NCI-H146 (cell line): ENCODE measurements around the gene RIT2.

ENCODE experiments used
- DNase-seq: peaks from one replicate; lab custom pipeline; 2025; lab: John Stamatoyannopoulos, UW

Gene RIT2

GRCh38 chr18:43010611-43011010, 104.9 kb downstream of the RIT2 start:
- no peak for DNase-seq

DNA sequence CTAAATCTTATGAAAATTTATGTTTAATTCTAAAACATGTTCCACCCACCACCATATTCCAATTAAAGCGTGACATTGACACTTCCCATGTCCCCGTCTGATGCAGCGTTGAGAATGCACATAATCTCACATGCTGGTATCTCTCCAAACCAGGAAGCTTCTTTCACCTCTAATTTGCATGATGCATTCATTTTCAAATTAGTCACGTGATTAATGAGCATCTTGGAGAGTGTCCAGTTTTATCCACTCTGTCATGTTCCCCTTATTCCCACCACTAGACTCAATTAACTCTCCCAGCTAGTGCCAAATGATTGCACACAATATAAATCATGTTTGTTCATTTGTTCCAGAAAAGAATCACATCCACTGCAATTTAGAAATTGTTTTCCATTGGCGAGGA, 105.8 kb downstream of the RIT2 start:
- no peak for DNase-seq

- DNase-seq, result no peak
Measured at GRCh38 chr18:43007365-43007764, 108.1 kb downstream of the RIT2 start.

- no peak for DNase-seq
Measured at GRCh38 chr18:43004421-43004820, 111.1 kb downstream of the RIT2 start.

DNA sequence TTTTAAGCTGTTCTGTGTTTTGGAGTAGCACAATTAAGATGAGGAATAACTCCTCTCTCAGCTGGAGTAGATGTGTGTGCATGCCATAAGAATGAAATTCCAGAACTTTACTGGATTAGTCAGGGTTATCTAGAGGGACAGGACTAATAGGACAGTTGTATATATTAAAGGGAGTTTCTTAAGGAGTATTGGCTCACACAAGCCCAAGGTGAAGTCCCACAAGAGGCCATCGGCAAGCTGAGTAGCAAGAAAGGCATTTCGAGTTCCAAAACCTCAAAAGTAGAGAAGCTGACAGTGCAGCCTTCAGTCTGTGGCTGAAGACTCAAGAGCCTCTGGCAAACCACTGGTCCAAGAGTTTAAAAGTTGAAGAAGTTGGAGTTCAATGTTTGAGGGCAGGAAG, 113.7 kb downstream of the RIT2 start:
- no peak for DNase-seq

DNA sequence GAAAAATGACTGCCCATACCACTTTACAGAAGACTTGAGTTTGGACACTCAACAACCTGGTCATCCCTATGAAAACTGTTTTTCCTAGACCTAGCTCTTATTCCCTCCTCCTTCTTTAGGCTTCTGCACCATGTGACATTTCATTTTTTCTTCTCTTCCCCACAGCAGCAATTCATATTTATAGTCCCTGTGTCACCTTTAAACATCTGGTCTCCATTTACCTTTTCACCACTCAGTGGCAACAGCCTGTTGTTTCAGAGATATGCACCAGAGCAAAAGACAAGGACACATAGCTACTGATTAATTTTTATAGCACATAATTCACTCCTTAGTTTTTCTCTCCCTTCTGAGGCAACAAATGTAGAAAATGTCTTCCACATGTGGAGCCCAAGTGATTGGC, 118.7 kb downstream of the RIT2 start:
- no peak for DNase-seq

DNA sequence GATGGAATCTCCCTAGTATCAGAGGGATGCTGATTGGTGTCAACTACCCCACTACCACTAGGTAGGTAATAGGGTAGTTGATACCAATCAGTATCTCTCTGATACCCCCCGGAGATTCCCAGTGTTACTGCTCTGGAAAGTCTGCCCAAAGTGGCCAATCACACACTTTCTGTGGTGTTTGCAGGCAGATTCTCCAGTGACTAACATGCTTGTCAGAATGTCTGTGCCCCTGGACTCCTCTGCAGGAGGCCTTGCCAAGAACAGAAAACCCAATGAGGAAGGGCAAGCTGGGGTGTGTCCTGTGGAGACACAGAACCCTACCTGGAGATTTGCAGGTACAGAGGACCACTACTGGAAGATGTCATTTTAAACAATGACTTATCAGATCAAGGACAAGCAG, 135.1 kb downstream of the RIT2 start:
- no peak for DNase-seq

DNA sequence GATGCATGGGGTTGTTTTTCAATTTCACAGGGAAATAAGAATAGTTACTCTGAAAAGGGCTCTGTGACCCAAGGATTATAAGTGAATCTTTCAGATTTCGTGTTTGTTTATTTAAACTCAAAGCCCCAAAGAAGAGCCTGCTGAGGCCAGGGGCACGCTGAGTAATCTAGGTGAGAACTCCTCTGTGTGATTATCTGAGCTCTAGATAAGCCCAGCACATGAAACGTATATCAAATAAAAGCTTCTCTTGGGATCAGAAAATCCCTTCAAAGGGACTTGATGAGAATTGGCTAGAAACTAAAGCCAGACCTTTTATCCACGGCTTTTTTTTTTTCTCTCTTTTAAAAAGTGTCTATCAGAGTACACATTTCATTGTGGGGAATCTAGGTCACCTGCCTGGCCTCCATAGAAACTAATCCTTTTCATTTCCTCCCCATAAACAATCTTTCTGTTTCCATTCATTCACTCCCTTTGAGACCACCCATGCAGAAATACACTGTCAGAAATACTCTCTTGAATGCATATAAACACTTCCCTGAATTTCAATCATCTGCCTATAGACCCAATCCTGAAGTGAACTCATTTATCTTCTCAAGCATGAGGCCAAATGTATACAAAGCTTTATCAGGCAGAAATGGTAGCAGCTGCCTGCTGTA, 137.4 kb downstream of the RIT2 start:
- peak; percentile 96 for DNase-seq

GRCh38 chr18:42976869-42977590, 138.5 kb downstream of the RIT2 start:
- peak; percentile 13 for DNase-seq

GRCh38 chr18:42969366-42969765, 146.1 kb downstream of the RIT2 start:
- no peak for DNase-seq

DNA sequence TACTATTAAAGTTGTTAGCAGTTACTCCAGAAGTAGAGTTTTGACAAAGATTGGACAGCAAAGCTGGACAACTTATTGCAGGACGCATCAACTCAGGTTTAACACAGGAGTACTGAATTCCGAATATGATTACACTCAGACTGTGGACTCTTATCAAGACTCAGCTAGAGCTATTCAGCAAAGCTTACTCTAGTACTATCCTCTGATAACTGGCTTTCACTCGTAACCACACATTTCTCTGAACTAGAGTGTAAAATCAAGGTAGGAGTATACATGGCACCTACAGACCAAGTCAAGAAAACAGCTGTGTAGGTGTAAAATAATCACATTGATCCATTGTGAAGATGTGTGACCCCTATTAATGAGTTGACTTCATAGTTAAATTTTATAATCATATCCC, 154.2 kb downstream of the RIT2 start:
- DNase-seq, result no peak

GRCh38 chr18:42959528-42959927, 156.0 kb downstream of the RIT2 start:
- DNase-seq, result no peak

DNA sequence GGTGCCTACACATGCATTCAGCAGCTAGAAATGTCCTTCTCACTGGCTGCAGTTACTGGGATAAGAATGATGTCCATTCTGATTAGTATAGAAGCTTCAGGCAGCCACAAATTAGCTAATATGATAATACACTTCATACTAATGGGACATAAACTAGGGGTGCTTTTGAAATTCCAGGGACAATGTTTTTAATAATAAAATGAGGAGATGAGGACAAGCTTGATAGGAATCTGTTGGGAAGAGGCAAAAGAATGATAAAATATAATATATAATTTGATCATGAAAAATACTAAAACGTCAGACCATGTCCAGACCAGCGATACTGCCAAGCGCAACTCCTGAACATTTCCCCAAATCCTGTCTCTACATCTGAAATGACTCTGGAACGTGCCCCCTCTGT, 157.1 kb downstream of the RIT2 start:
- no peak for DNase-seq

GRCh38 chr18:42956287-42956686, 159.2 kb downstream of the RIT2 start:
- no peak for DNase-seq

GRCh38 chr18:42954887-42955286, 160.6 kb downstream of the RIT2 start:
- DNase-seq, result no peak

DNA sequence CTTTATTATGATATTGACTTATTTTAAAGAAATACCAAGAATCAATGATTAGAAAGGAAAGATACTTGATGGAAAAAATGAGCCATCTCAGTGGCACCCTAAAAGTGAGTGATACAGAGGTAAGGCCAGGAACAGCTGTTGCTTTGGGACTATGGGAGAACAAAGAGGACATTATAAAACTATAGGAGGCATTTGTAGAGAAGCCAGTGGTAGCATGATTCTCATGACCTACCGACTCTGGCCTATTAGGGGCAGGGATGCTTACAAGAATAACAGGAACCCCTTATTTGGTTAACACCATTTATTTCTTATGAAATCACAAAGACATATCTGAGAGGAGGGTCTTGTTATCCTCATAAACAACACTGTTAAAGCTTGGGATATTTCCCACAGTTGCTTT, 162.2 kb downstream of the RIT2 start:
- no peak for DNase-seq

GRCh38 chr18:42950732-42951131, 164.8 kb downstream of the RIT2 start:
- no peak for DNase-seq

DNA sequence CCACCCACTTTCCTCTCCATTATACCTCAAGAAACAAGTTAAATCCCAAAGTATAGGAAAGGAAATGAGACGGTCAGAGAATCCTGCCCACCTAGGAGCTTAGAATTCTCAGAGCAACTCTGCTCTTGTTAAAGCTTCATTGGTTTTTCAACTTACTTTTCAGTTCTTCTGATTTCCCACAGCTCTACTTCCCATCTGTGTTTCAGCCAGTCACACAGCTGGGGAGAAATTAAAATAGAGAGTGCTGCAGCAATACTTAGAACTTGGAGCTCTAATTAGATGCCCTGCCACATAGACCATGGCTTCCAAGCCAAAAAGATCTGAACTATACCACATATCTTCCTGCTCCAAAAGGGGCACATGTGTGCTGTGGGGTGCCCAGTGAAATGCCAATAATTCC, 166.7 kb downstream of the RIT2 start:
- DNase-seq, result no peak

DNA sequence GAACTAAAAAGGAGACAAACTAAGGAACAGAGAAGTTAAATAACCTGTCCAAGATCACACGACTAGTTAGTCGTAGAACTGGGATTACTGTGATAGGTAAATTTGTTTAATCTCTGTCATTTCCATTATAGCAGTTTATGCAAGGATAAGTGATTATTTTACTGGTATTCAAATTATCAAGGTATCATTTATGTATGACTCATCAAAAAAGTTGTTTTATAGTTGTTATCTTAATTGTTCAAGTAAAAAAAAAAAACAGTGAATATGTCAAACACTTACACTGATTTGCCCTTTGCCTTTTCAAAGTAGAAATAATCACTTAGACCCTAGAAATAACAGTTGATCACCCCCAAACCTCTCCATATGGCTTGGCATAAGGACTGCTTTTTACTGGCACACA, 173.6 kb downstream of the RIT2 start:
- no peak for DNase-seq

GRCh38 chr18:42941021-42941420, 174.5 kb downstream of the RIT2 start:
- no peak for DNase-seq

DNA sequence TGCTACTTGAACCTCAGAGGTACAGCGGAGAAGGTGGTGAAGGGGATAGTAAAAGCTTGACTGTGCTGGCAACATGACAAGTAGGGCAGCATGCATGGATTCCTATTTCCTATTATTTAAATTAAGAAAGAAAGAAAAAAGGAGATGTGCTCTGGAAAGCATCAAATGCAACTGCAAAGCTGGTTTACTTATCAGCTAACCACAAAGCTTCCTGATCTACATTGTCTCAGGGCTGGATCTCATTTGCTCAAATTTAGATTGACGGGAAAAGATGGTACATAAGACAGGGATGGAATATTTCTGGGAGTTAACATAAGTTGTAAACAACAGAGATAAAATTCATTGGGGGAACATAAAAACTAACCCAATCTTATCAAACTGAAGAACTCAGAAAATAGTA, 178.0 kb downstream of the RIT2 start:
- no peak for DNase-seq

- no peak for DNase-seq
Measured at GRCh38 chr18:42936289-42936688, 179.2 kb downstream of the RIT2 start.

GRCh38 chr18:42931491-42931890, 184.0 kb downstream of the RIT2 start:
- DNase-seq, result no peak

GRCh38 chr18:42929857-42930256, 185.6 kb downstream of the RIT2 start:
- DNase-seq, result no peak
